IMR-90 (cell line): ENCODE data around the gene ZNF473. TPM values are rescaled to one million over a fixed set of nuclear protein-coding genes. Genes with fewer than 3 reads are reported as not detected.

Source experiments
- ATAC-seq: fragments of 200-7000 bp; cut with Tn5 transposase; 2 replicates; pipeline ENCODE4 v1.9.1; 2020; ENCODE audit warnings: low read depth, mild to moderate bottlenecking, moderate library complexity
- BruUV-seq: library from RNA; stranded (reverse); fragments of 400-500 nt; replicated peaks from 2 replicates; lab custom pipeline; 2021; lab: Mats Ljungman, UMichigan
- CTCF ChIA-PET: fragments of 300-600 bp; formaldehyde crosslinking; extraction: SDS; loops from one replicate; lab custom pipeline; 2021; ENCODE audit warnings: antibody characterized with exemption; lab: Yijun Ruan, JAX
- POLR2A ChIA-PET: fragments of 300-600 bp; sonication (Branson Sonifier 250); formaldehyde crosslinking; loops from one replicate; lab custom pipeline; 2022; ENCODE audit warnings: antibody characterized with exemption; ENCODE audit not compliant: unreplicated experiment; lab: Charles Lee
- DNase-seq: peaks from one replicate; pipeline ENCODE4 v3.0.0; 2013
- H2AFZ ChIP-seq: replicated peaks from 2 replicates; pipeline ENCODE3; 2013; ENCODE audit warnings: low read length, mild to moderate bottlenecking; ENCODE audit not compliant: poor library complexity
- H2AK5ac ChIP-seq: 2 replicates; pipeline ENCODE4 v1.6.1; 2013; ENCODE audit warnings: low read depth, low read length, inconsistent platforms
- H2AK9ac ChIP-seq: replicated peaks from 2 replicates; pipeline ENCODE3; 2013; ENCODE audit warnings: mild to moderate bottlenecking, low read depth, low read length, moderate library complexity; ENCODE audit not compliant: poor library complexity
- H2BK120ac ChIP-seq: 2 replicates; pipeline ENCODE4 v1.6.1; 2013; ENCODE audit warnings: low read depth, low read length, inconsistent platforms
- H2BK15ac ChIP-seq: 3 replicates; pipeline ENCODE4 v1.6.1; 2013; ENCODE audit warnings: low read depth, low read length, inconsistent platforms
- H2BK20ac ChIP-seq: 2 replicates; pipeline ENCODE4 v1.6.1; 2013; ENCODE audit warnings: low read depth, mild to moderate bottlenecking, inconsistent platforms, low read length, moderate library complexity
- H2BK5ac ChIP-seq: 2 replicates; pipeline ENCODE4 v1.6.1; 2013; ENCODE audit warnings: mild to moderate bottlenecking, low read depth, low read length, inconsistent platforms; ENCODE audit not compliant: poor library complexity, severe bottlenecking
- H3K14ac ChIP-seq: replicated peaks from 2 replicates; pipeline ENCODE4 v1.6.1; 2013; ENCODE audit warnings: low read depth, low read length, inconsistent platforms
- H3K18ac ChIP-seq: 2 replicates; pipeline ENCODE4 v1.6.1; 2013; ENCODE audit warnings: low read depth, low read length, control low read depth
- H3K23ac ChIP-seq: 2 replicates; pipeline ENCODE4 v1.6.1; 2013; ENCODE audit warnings: low read depth, low read length, inconsistent platforms
- H3K27ac ChIP-seq: 2 replicates; pipeline ENCODE4 v1.5.1; 2013; ENCODE audit warnings: mild to moderate bottlenecking, control low read depth, low read length; ENCODE audit not compliant: insufficient read depth
- H3K27me3 ChIP-seq: 2 replicates; pipeline ENCODE4 v1.6.1; 2013; ENCODE audit warnings: low read length; ENCODE audit not compliant: control insufficient read depth, insufficient read depth
- H3K36me3 ChIP-seq: 2 replicates; pipeline ENCODE4 v1.6.1; 2013; ENCODE audit warnings: low read length, mixed read lengths; ENCODE audit not compliant: control insufficient read depth, insufficient read depth
- H3K4ac ChIP-seq: 2 replicates; pipeline ENCODE4 v1.6.1; 2013; ENCODE audit warnings: low read depth, low read length, inconsistent platforms
- H3K4me1 ChIP-seq: 2 replicates; pipeline ENCODE4 v1.6.1; 2013; ENCODE audit warnings: low read length, mixed read lengths; ENCODE audit not compliant: control insufficient read depth, insufficient read depth
- H3K4me2 ChIP-seq: 2 replicates; pipeline ENCODE4 v1.6.1; 2013; ENCODE audit warnings: low read depth, mild to moderate bottlenecking, control low read depth, low read length, moderate library complexity
- H3K4me3 ChIP-seq: 2 replicates; pipeline ENCODE4 v1.5.1; 2013; ENCODE audit warnings: low read depth, mild to moderate bottlenecking, control low read depth, low read length, moderate library complexity; ENCODE audit not compliant: insufficient read depth
- H3K56ac ChIP-seq: 2 replicates; pipeline ENCODE4 v1.6.1; 2013; ENCODE audit warnings: low read length, inconsistent platforms; ENCODE audit not compliant: insufficient read depth; ENCODE audit errors: extremely low read depth
- H3K79me1 ChIP-seq, 2 experiments: 2 replicates each; pipeline ENCODE4 v1.6.1; 2013; ENCODE audit warnings: low read length in 2 of 2, inconsistent platforms in 1 of 2, low read depth in 1 of 2
- H3K9ac ChIP-seq: 2 replicates; pipeline ENCODE4 v1.6.1; 2013; ENCODE audit warnings: low read depth, low read length, control low read depth
- H3K9me1 ChIP-seq: 2 replicates; pipeline ENCODE4 v1.6.1; 2013; ENCODE audit warnings: low read length, inconsistent platforms; ENCODE audit not compliant: insufficient read depth
- H3K9me3 ChIP-seq: 2 replicates; pipeline ENCODE4 v1.6.1; 2013; ENCODE audit warnings: low read length; ENCODE audit not compliant: control insufficient read depth, insufficient read depth
- H4K20me1 ChIP-seq: 2 replicates; pipeline ENCODE4 v1.6.1; 2013; ENCODE audit warnings: low read length, inconsistent platforms; ENCODE audit not compliant: insufficient read depth
- H4K5ac ChIP-seq: 2 replicates; pipeline ENCODE4 v1.6.1; 2013; ENCODE audit warnings: mild to moderate bottlenecking, low read depth, low read length, control low read depth
- H4K8ac ChIP-seq, 2 experiments: 2 replicates each; pipeline ENCODE4 v1.6.1; 2013; ENCODE audit warnings: low read depth in 2 of 2, low read length in 2 of 2, control low read depth in 1 of 2, inconsistent platforms in 1 of 2
- H4K91ac ChIP-seq: 2 replicates; pipeline ENCODE4 v1.6.1; 2013; ENCODE audit warnings: low read depth, low read length, inconsistent platforms; ENCODE audit not compliant: insufficient read depth
- MAFK ChIP-seq: IDR thresholded peaks from 2 replicates; pipeline ENCODE4 v1.6.1; 2012; ENCODE audit warnings: low read depth, low read length, improper control_type of control experiment
- RAD21 ChIP-seq: IDR thresholded peaks from 2 replicates; pipeline ENCODE4 v1.6.1; 2012; ENCODE audit warnings: low read length, improper control_type of control experiment
- WGBS, 2 experiments: methylation state at CpG; one replicate each; pipeline versions ENCODE4 v1.1.5 to v1.1.7; 2013; ENCODE audit warnings: missing lambda C conversion rate in 2 of 2; ENCODE audit not compliant: insufficient read length in 1 of 2; ENCODE audit errors: extremely low coverage in 2 of 2; 5-methylcytosine and 5-hydroxymethylcytosine counted together
- dilution Hi-C: fragments of 300-500 bp; cut with HindIII; formaldehyde crosslinking; loops from one replicate; pipeline ENCODE4 v1.14.3; 2018; ENCODE audit warnings: low sequenced_read_pairs; ENCODE audit not compliant: unreplicated experiment
- in situ Hi-C: fragments of 300-500 bp; cut with MboI; formaldehyde crosslinking; loops from 3 replicates; pipeline ENCODE4 v1.14.3; 2019; ENCODE audit warnings: low sequenced_read_pairs, inconsistent platforms, mixed read lengths
- intact Hi-C: fragments of 100-400 bp; cut with micrococcal nuclease; formaldehyde crosslinking; loops from 2 replicates; pipeline ENCODE4 v1.10.0; 2022
- polyA plus RNA-seq, 3 experiments: library from polyadenylated mRNA; depleted of rRNA; stranded (reverse); fragments of >200 nt; gene quantifications; 2 replicates each; pipeline ENCODE4 v1.2.3, GENCODE V29; 2012; ENCODE audit warnings: low replicate concordance in 1 of 3
- total RNA-seq: library from RNA; depleted of rRNA; stranded (reverse); fragments of >200 nt; gene quantifications from 2 replicates; pipeline ENCODE4 v1.2.3, GENCODE V29; 2012

ZNF473 gene
- total and polyA plus RNA-seq, 2 of the 4 experiments (the other 2 are of a cell fraction) = 4.5 to 13.3 TPM

- H3K79me1 ChIP-seq = peaks cover 0 to 3% of the 10 kb centered on the region in 2 experiments; a peak in 2 of 4 replicates
- WGBS, 2 experiments = 96% methylated on average over 3 of the region's 6 CpGs; no CpG with 5 or more reads in 1 of the 2 experiments
Observed at GRCh38 chr19:50042363-50043024, 16.7 kb downstream of the ZNF473 start.

More at GRCh38 chr19:50042363-50043024, 16.7 kb downstream of the ZNF473 start:
- no peak overlapping the region for H2AK5ac ChIP-seq
- H4K8ac ChIP-seq = no peak overlapping the region
- no peak for ATAC-seq
- H3K9ac ChIP-seq = no peak overlapping the region
- no peak overlapping the region for H3K4me2 ChIP-seq
- no peak overlapping the region for H3K4ac ChIP-seq
- no peak overlapping the region for H3K23ac ChIP-seq
- no peak overlapping the region for H3K56ac ChIP-seq
- ChIA-PET POLR2A (no interaction called here), CTCF (no interaction called here)
- no peaks in the 10 kb centered on the region for H3K9me1 ChIP-seq
- H3K4me3 ChIP-seq = no peak overlapping the region
- no peaks in the 10 kb centered on the region for H4K20me1 ChIP-seq
- dilution Hi-C loops (no loop called here), intact Hi-C loops (no loop called here), in situ Hi-C loops (no loop called here)
- H3K9me3 ChIP-seq = peaks cover 51% of the 10 kb centered on the region
- no peak overlapping the region for H2BK15ac ChIP-seq
- H2AFZ ChIP-seq = no peak overlapping the region
- DNase-seq = no peak
- TF ChIP-seq MAFK (peak; percentile 68), RAD21 (no peak)
- H2BK5ac ChIP-seq = no peak overlapping the region
- no peaks in the 10 kb centered on the region for H3K4me1 ChIP-seq
- no peak overlapping the region for H2BK20ac ChIP-seq
- no peak overlapping the region for H3K18ac ChIP-seq
- BruUV-seq = no TSS peak
- no peak overlapping the region for H4K5ac ChIP-seq
- peaks cover 77% of the 10 kb centered on the region for H3K36me3 ChIP-seq
- H2BK120ac ChIP-seq = no peak overlapping the region
- no peak overlapping the region for H2AK9ac ChIP-seq
- H3K27me3 ChIP-seq = no peaks in the 10 kb centered on the region
- H4K91ac ChIP-seq = no peak overlapping the region
- no peak overlapping the region for H3K14ac ChIP-seq
- no peak overlapping the region for H3K27ac ChIP-seq
